ENCODE data around the gene PLA2G4D.

The PLA2G4D gene

GRCh38 chr15:42090781-42091180 is 3.6 kb downstream of the PLA2G4D start:
- DNase-seq (ENCODE audit: low spot score), result no peak

GRCh38 chr15:42090370-42090769 is 4.0 kb downstream of the PLA2G4D start:
- no peak for DNase-seq (ENCODE audit: low spot score)

- no peak for DNase-seq (ENCODE audit: low spot score)
Observed at GRCh38 chr15:42089942-42090341, 4.4 kb downstream of the PLA2G4D start.

- no peak for DNase-seq (ENCODE audit: low spot score)
Observed at GRCh38 chr15:42088801-42089640, 5.3 kb downstream of the PLA2G4D start.

- no peak for DNase-seq (ENCODE audit: low spot score)
Observed at GRCh38 chr15:42087926-42088800, 6.2 kb downstream of the PLA2G4D start.

GRCh38 chr15:42087460-42087859 is 6.9 kb downstream of the PLA2G4D start:
- DNase-seq (ENCODE audit: low spot score), result no peak

- no peak for DNase-seq (ENCODE audit: low spot score)
Observed at GRCh38 chr15:42085721-42086120, 8.6 kb downstream of the PLA2G4D start.

- no peak for DNase-seq (ENCODE audit: low spot score)
Observed at GRCh38 chr15:42085236-42085605, 9.1 kb downstream of the PLA2G4D start.

GRCh38 chr15:42084465-42085235 is 9.7 kb downstream of the PLA2G4D start:
- DNase-seq (ENCODE audit: low spot score), result peak; percentile 68

- DNase-seq (ENCODE audit: low spot score), result no peak
Observed at GRCh38 chr15:42083916-42084315, 10.4 kb downstream of the PLA2G4D start.

- no peak for DNase-seq (ENCODE audit: low spot score)
Observed at GRCh38 chr15:42083605-42083908, 10.8 kb downstream of the PLA2G4D start.

GRCh38 chr15:42082823-42083604 is 11.3 kb downstream of the PLA2G4D start:
- DNase-seq (ENCODE audit: low spot score), result no peak

GRCh38 chr15:42082141-42082540 is 12.2 kb downstream of the PLA2G4D start:
- DNase-seq (ENCODE audit: low spot score), result no peak

GRCh38 chr15:42080919-42081830 is 13.2 kb downstream of the PLA2G4D start:
- no peak for DNase-seq (ENCODE audit: low spot score)

GRCh38 chr15:42080186-42080918 is 14.0 kb downstream of the PLA2G4D start:
- DNase-seq (ENCODE audit: low spot score), result no peak

GRCh38 chr15:42079401-42079908 is 14.9 kb downstream of the PLA2G4D start:
- DNase-seq (ENCODE audit: low spot score), result no peak

GRCh38 chr15:42078903-42079302 is 15.5 kb downstream of the PLA2G4D start:
- no peak for DNase-seq (ENCODE audit: low spot score)

- no peak for DNase-seq (ENCODE audit: low spot score)
Observed at GRCh38 chr15:42077689-42078088, 16.7 kb downstream of the PLA2G4D start.

GRCh38 chr15:42073418-42073817 is 20.9 kb downstream of the PLA2G4D start:
- DNase-seq (ENCODE audit: low spot score), result no peak

Measured in cerebellar cortex (tissue), 1 donor.